Fibroblast of peridontal ligament (primary cell): Measurements from ENCODE around the gene C5orf58.
A peak's percentile ranks its signal among the peaks of the same experiment; 100 is the strongest.

ENCODE experiments used
- DNase-seq: peaks from one replicate; pipeline ENCODE4 v3.0.0-alpha.2; 2010; ENCODE audit errors: extremely low read depth

Gene C5orf58, protein sequence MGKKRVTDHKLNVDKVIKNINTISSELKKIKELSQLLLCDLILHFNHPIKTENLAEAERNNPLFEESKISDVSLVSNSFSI

GRCh38 chr5:170232786-170233185 lies at the start of gene C5orf58:
Gene C5orf58 (plus strand): TSS chr5:170232985. CDS start chr5:170234977, 1,992 bp downstream.
- no peak for DNase-seq

GRCh38 chr5:170183816-170184687 lies 48.7 kb upstream of the C5orf58 start:
- peak; percentile 59 for DNase-seq

GRCh38 chr5:170184737-170185136 lies 48.0 kb upstream of the C5orf58 start:
- DNase-seq, result no peak

DNA sequence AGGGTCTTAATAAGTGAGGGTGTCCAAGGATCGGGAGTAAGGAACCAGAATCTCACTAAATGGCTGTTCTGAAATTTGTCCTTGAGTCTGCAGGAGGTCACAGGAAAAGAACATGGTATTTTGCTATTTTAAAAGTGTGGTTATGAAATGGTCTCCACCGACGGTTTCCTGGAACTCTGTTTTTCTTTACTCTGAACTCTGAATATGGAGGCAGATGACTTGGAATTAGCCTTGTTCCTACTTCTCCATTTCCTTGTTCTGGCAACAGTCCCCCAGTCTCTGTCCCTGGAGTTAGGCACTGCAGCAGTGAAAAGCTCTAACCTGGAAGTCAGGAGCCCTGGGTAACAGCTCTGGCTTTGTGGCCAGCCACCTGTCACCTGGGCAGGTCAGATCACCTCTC lies 46.6 kb upstream of the C5orf58 start:
- no peak for DNase-seq

- no peak for DNase-seq
Measured at GRCh38 chr5:170186856-170187255, 45.9 kb upstream of the C5orf58 start.

DNA sequence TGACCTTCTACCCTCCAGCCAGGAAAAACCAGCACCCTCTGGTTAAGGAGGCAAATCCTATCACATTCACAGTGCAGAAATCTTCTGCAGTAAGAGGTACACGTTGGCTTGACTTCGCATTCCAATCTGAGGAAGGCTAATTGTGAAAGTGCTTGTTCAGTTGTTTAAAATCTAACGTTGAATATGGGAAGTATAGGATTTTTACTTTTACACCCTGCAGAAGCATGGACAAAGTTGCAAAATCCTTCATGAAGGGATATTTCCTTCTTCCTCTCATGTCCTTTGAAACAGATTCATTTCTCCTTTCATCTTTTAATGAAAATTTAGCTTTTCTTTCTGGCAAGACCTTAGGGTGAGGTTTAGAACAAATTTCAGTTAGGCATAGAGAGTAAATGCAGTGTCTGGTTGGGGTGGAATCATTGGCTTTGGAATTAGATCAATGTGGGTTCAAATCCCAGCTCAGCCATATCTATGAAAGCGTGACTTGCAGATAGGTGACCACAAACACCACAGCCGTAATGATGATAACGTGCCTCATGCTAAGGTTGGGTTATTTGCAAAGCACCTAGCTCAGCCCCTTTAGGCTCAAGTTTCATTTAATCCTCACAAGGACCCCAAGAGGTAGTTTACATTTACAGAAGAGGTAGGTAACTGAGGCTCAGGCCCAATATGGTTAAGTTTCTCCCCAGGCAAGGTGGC lies 42.2 kb upstream of the C5orf58 start:
- no peak for DNase-seq

DNA sequence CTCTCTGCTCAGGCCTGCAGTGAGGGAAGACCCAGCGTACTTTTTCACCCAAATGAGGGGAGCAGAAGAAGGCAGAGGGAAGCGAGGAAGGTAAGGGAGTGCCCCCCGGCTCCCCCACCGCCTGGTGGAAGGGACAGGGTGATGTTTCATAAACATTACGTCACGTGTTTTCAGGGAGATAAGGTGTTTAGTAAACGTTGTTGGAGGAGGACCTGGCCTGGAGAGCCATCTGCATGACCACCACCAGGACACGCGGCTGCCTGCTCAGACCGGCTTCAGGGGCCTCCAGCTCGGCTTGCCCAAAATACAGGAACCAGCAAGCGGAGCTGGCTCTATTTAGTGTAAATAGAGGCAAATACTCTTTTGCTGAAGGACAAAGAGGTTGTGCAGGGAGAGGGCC lies 40.0 kb upstream of the C5orf58 start:
- no peak for DNase-seq

DNA sequence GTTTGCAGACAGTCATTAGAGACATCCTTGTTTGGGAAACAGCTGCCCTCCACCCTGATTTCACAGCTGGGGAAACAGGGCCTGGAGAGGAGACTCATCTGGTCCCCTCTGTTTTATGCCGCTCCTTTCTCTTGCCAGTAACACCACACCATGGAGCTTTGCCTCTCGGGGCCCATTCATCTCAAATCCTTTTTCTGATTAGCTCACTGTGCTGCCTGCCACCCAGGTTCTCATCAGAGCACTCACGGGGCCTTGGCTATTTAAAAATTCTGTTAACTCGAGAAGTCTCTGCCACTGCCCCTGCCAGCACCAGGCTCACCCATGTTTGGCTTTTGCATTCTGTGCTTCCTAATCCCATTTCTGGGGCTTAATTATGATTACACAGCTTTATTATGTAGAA lies 36.8 kb upstream of the C5orf58 start:
- no peak for DNase-seq

DNA sequence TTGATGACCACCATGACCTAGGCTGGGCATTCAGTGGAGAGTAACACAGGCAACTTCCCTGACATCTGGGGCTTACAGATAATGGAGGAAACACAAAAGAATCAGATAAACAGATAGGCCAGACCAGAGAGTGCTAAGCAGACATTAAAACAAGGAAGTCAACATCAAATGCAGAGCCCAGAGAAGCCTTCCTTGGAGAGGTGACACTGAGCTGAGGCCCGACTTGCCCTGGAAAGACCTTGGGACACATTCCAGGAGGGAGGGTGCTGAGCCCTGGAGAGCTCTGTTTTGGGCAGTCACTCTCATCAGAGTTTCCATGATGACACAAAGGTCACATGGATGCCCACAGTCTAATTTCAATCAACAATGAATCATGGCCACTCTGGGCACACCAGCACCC lies 31.9 kb upstream of the C5orf58 start:
- no peak for DNase-seq

- DNase-seq, result no peak
Measured at GRCh38 chr5:170201311-170201710, 31.5 kb upstream of the C5orf58 start.

- no peak for DNase-seq
Measured at GRCh38 chr5:170202117-170202516, 30.7 kb upstream of the C5orf58 start.

GRCh38 chr5:170204202-170204601 lies 28.6 kb upstream of the C5orf58 start:
- DNase-seq, result no peak

DNA sequence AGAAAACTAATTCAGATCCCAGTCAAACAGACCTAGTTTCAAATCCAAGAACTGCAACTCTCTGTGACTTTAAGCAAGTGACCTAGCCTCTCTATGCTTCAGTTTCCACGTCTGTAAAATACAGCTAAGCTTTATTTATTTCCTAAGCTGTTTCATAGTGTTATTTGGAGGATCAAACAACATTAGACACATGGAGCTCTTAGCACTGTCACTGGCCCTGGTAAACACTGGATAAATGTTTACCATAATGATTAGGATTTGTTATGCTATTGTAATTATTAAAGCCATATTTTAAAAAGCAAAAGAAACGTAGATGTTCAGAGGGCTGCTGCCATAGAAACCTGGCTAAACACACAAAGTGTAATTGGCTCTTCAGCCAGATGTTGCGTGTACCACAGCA lies 26.6 kb upstream of the C5orf58 start:
- DNase-seq, result no peak

DNA sequence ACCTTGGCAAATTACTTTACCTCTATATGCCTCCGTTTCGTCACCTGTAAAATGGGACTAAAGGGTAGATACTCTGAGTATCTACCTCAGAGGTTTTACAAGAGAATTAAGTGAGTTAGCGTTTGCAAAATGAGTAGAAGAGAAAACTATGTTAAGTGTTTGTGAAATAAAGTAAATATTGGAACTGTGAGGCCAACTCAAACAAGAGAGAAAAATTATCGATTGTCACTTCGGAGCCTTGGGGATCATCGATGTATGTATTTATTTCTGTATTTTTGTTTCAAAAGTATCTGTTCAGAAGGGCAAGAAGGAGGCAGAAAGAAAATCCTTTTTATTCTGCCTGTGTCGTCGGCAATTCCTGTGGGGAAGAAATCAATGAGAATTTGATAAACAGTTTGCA lies 25.8 kb upstream of the C5orf58 start:
- no peak for DNase-seq

DNA sequence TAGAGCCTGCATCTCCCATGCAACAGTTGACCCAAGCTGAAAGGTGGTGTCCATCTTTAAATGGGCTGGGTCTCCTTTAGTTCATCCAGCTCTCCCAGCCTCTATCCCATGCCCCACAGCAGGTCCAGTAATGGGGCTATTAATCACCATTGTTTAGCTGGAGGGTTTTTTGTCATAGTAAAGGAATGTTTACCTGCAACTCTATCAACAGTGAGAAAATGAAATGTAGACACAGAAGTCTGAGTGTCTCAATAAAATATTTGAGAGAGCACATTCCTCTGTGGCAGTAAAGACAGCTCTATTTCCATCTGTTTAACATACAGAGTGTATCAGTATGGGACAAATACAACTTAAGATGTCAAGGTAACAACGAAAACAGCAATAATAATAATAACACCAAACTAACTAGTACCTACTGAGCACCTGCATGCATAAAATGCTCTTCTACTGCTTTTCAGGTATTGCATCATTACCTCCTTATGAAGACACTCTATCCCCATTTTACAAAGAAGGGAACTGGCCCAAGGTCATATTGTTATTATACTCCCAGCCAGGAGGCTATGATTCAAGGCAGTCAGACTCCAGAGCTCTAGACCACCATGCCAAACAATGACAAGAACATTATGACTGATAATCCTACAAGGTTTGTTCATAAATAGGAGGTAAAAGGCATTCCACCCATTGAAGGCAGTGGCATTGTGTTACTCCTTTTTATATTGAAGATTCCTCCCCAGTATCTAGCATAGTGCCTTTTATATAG lies 21.0 kb upstream of the C5orf58 start:
- DNase-seq, result no peak

- DNase-seq, result peak; percentile 59
Measured at GRCh38 chr5:170216257-170216864, 16.4 kb upstream of the C5orf58 start.

- DNase-seq, result no peak
Measured at GRCh38 chr5:170217831-170218230, 15.0 kb upstream of the C5orf58 start.

DNA sequence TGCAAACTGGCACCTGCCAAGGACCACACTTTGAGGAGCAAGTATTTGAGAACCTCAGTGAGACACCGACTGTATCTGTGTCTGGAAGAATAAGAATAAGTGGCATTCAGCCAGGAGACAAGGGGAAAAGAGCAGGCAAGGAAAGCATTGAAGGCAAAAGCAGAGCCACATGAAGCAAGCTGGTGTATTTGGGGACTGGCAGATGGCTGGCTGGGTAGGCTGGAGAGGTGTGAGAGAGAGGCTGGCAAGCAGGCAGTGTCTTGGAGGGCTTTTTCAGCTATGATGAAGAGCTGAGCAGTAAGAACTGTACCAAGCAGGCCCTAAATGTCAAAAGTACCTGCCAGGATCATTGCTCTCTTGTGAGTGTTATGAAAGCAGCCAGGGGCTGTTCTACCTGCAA lies 14.1 kb upstream of the C5orf58 start:
- no peak for DNase-seq

- no peak for DNase-seq
Measured at GRCh38 chr5:170219615-170220014, 13.2 kb upstream of the C5orf58 start.

DNA sequence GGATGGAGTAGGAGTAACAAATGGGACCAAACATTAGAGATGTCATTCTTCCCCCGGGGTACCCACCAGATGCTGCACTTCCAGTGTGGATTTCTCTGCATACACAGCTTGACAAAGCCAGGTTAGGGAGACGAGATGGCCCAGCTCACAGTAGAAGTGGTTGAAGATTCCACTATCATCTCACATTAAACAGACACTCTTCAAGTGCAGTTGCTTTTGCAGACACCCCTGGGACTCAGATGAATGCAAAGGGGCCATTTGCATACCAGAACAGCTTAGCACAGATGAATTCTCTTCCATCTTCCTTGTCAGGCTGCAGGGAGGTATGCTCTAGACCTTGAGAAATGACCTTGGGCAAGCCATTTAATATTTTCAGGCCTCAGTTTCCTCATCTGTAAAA lies 12.6 kb upstream of the C5orf58 start:
- DNase-seq, result no peak

GRCh38 chr5:170221327-170221741 lies 11.5 kb upstream of the C5orf58 start:
- peak; percentile 3 for DNase-seq

GRCh38 chr5:170223360-170223759 lies 9.4 kb upstream of the C5orf58 start:
- DNase-seq, result no peak
